ENCODE results near the gene ADAM15. TPM values are rescaled to one million over a fixed set of nuclear protein-coding genes. Genes with fewer than 3 reads are reported as not detected.

ADAM15 gene
- total and polyA plus RNA-seq, 2 of the 8 experiments (the other 6 are each of a cell fraction or from before 2014, with no cell fraction given): 32.9 to 37.6 TPM

DNA sequence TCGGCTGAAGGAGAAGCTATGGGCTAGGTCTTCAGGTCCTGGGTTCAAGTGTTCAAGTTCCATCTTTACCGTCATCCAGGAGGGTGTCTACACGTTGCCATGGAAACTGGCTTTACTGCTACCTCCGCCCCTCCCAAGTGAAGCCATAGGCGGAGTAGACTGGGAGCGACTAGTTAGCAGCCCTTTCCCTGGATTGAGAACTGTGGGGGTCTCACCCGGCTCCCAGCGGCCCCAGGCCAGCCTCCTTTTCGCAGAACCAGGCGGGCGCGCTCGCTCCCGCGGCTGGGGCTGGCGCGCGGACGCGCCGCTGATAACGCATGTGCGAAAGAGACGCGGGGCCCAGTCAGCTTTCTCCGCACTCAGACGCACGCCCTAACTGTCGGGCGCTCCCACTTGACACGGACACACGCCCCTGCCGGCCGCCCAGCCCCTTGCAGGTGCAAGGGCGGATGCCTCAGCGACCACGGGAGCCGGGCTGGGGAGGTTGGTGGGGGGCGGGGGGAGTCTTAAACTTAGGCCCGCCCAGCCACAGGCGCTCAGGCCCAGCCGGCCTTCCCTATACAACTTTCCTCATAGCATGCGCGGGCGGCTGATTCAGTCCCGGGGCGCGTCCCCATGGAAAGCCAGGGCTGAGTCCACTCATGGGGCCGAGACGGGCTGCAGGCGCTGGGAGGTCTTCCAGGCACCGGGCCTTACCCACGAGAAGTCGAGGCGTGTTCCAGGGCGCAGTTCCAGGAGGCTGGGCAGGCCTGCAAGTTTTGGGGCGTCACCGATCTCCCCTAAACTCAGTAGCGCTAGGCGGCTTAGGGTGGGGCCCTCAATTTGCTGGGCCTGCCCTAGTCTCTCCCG is 19.8 kb downstream of the ADAM15 start (continued):
- TF ChIP-seq, protein P1, sequence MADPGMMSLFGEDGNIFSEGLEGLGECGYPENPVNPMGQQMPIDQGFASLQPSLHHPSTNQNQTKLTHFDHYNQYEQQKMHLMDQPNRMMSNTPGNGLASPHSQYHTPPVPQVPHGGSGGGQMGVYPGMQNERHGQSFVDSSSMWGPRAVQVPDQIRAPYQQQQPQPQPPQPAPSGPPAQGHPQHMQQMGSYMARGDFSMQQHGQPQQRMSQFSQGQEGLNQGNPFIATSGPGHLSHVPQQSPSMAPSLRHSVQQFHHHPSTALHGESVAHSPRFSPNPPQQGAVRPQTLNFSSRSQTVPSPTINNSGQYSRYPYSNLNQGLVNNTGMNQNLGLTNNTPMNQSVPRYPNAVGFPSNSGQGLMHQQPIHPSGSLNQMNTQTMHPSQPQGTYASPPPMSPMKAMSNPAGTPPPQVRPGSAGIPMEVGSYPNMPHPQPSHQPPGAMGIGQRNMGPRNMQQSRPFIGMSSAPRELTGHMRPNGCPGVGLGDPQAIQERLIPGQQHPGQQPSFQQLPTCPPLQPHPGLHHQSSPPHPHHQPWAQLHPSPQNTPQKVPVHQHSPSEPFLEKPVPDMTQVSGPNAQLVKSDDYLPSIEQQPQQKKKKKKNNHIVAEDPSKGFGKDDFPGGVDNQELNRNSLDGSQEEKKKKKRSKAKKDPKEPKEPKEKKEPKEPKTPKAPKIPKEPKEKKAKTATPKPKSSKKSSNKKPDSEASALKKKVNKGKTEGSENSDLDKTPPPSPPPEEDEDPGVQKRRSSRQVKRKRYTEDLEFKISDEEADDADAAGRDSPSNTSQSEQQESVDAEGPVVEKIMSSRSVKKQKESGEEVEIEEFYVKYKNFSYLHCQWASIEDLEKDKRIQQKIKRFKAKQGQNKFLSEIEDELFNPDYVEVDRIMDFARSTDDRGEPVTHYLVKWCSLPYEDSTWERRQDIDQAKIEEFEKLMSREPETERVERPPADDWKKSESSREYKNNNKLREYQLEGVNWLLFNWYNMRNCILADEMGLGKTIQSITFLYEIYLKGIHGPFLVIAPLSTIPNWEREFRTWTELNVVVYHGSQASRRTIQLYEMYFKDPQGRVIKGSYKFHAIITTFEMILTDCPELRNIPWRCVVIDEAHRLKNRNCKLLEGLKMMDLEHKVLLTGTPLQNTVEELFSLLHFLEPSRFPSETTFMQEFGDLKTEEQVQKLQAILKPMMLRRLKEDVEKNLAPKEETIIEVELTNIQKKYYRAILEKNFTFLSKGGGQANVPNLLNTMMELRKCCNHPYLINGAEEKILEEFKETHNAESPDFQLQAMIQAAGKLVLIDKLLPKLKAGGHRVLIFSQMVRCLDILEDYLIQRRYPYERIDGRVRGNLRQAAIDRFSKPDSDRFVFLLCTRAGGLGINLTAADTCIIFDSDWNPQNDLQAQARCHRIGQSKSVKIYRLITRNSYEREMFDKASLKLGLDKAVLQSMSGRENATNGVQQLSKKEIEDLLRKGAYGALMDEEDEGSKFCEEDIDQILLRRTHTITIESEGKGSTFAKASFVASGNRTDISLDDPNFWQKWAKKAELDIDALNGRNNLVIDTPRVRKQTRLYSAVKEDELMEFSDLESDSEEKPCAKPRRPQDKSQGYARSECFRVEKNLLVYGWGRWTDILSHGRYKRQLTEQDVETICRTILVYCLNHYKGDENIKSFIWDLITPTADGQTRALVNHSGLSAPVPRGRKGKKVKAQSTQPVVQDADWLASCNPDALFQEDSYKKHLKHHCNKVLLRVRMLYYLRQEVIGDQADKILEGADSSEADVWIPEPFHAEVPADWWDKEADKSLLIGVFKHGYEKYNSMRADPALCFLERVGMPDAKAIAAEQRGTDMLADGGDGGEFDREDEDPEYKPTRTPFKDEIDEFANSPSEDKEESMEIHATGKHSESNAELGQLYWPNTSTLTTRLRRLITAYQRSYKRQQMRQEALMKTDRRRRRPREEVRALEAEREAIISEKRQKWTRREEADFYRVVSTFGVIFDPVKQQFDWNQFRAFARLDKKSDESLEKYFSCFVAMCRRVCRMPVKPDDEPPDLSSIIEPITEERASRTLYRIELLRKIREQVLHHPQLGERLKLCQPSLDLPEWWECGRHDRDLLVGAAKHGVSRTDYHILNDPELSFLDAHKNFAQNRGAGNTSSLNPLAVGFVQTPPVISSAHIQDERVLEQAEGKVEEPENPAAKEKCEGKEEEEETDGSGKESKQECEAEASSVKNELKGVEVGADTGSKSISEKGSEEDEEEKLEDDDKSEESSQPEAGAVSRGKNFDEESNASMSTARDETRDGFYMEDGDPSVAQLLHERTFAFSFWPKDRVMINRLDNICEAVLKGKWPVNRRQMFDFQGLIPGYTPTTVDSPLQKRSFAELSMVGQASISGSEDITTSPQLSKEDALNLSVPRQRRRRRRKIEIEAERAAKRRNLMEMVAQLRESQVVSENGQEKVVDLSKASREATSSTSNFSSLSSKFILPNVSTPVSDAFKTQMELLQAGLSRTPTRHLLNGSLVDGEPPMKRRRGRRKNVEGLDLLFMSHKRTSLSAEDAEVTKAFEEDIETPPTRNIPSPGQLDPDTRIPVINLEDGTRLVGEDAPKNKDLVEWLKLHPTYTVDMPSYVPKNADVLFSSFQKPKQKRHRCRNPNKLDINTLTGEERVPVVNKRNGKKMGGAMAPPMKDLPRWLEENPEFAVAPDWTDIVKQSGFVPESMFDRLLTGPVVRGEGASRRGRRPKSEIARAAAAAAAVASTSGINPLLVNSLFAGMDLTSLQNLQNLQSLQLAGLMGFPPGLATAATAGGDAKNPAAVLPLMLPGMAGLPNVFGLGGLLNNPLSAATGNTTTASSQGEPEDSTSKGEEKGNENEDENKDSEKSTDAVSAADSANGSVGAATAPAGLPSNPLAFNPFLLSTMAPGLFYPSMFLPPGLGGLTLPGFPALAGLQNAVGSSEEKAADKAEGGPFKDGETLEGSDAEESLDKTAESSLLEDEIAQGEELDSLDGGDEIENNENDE (IDR thresholded peaks at IDR 0.05; ENCODE audit: insufficient replicate concordance, low read length): no peak
- no peak for TF ChIP-seq USF2 (IDR thresholded peaks at IDR 0.05; ENCODE audit: low read length)
- no peak for TF ChIP-seq SUZ12 (IDR thresholded peaks at IDR 0.05; ENCODE audit: low read length)
- TF ChIP-seq EZH2 (IDR thresholded peaks at IDR 0.05; ENCODE audit: low read depth, low read length, severe bottlenecking): no peak

Measured in H1 (cell line).